Measurements from ENCODE around the gene STUB1.

- no peak for TF ChIP-seq CTCF (IDR thresholded peaks at IDR 0.05 in 8 of 11, conservative IDR thresholded peaks at IDR 0.05 in 3 of 11)
- no peak for TF ChIP-seq POLR2AphosphoS5 (IDR thresholded peaks at IDR 0.05)
- no peak for TF ChIP-seq POLR2A (IDR thresholded peaks at IDR 0.05)
Measured at GRCh38 chr16:709566-710499, 29.6 kb downstream of the STUB1 start.

Data from spleen (tissue), 7 donors.